ENCODE results near the gene GPR84.
A peak's percentile ranks its signal among the peaks of the same experiment; 100 is the strongest.

DNA sequence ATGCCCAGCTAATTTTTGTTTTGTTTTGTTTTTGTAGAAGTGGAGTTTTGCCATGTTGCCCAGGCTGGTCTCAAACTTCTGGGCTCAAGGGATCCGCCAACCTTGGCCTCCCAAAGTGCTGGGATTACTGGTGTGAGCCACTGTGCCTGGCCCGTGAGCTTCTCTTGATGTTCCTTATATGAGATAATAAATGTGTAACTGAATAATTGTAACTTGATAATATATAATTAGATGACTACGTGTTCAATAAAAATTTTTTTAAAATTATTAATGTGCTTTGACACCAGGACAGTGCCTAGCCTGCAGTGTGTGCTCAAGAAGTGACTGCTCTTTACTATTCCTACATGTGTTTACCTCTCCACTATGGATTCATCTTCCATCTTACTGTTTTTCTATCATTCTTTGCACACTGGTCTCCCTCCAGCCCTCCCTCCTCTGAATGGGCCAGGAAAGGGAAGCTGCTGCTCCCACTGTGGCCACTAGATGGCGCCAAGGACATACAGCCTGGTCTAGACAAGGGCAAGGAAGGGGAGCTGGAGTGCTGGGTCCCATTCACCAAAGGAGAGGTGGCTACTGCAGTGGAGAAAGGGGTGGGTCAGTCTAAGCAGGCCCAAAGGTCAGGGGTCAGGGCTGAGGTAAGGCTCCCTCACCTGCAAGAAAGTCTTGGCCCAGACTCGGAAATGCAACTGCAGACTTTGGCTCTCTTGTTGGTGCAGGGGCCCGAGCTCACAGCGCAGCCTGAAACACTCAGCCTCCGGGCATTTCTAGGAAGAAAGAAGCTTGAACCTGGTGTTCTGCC is 34.9 kb upstream of the GPR84 start:
- TF ChIP-seq, protein P1, sequence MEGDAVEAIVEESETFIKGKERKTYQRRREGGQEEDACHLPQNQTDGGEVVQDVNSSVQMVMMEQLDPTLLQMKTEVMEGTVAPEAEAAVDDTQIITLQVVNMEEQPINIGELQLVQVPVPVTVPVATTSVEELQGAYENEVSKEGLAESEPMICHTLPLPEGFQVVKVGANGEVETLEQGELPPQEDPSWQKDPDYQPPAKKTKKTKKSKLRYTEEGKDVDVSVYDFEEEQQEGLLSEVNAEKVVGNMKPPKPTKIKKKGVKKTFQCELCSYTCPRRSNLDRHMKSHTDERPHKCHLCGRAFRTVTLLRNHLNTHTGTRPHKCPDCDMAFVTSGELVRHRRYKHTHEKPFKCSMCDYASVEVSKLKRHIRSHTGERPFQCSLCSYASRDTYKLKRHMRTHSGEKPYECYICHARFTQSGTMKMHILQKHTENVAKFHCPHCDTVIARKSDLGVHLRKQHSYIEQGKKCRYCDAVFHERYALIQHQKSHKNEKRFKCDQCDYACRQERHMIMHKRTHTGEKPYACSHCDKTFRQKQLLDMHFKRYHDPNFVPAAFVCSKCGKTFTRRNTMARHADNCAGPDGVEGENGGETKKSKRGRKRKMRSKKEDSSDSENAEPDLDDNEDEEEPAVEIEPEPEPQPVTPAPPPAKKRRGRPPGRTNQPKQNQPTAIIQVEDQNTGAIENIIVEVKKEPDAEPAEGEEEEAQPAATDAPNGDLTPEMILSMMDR (IDR thresholded peaks at IDR 0.05; ENCODE audit: low read length) = peak; percentile 99
- no peak for TF ChIP-seq EZH2 (IDR thresholded peaks at IDR 0.05; ENCODE audit: borderline replicate concordance, low read length)

Measured in OCI-LY1 (cell line).